Dedifferentiated amniotic fluid mesenchymal stem cell (primary cell): ENCODE measurements around the gene SGMS2.
"Not testable (repeated sequence)": the region's sequence is repeated elsewhere in the genome, so short reads cannot be mapped to it uniquely, and the experiment has no call there.

Source experiments
- DNase-seq: peaks from one replicate; pipeline ENCODE4 v3.0.0-alpha.2; 2016; ENCODE audit errors: extremely low spot score

SGMS2 gene

GRCh38 chr4:107866726-107867125, 42.0 kb downstream of the SGMS2 start:
- no peak for DNase-seq

GRCh38 chr4:107870236-107870635, 45.5 kb downstream of the SGMS2 start:
- no peak for DNase-seq

GRCh38 chr4:107870916-107871786, 46.4 kb downstream of the SGMS2 start:
- no peak for DNase-seq

GRCh38 chr4:107874024-107874423, 49.3 kb downstream of the SGMS2 start:
- DNase-seq: no peak

GRCh38 chr4:107876099-107876498, 51.4 kb downstream of the SGMS2 start:
- no peak for DNase-seq

- no peak for DNase-seq
Observed at GRCh38 chr4:107877361-107877760, 52.6 kb downstream of the SGMS2 start.

- no peak for DNase-seq
Observed at GRCh38 chr4:107885865-107886264, 61.1 kb downstream of the SGMS2 start.

GRCh38 chr4:107888237-107888636, 63.5 kb downstream of the SGMS2 start:
- DNase-seq: no peak

GRCh38 chr4:107890779-107891178, 66.0 kb downstream of the SGMS2 start:
- no peak for DNase-seq

- no peak for DNase-seq
Observed at GRCh38 chr4:107891299-107891698, 66.6 kb downstream of the SGMS2 start.

- DNase-seq: no peak
Observed at GRCh38 chr4:107893171-107894137, 68.7 kb downstream of the SGMS2 start.

- DNase-seq: no peak
Observed at GRCh38 chr4:107894138-107894603, 69.4 kb downstream of the SGMS2 start.

- peak; percentile 91 for DNase-seq
Observed at GRCh38 chr4:107896158-107896645, 71.5 kb downstream of the SGMS2 start.

- DNase-seq: no peak
Observed at GRCh38 chr4:107896646-107897045, 71.9 kb downstream of the SGMS2 start.

GRCh38 chr4:107897823-107898222, 73.1 kb downstream of the SGMS2 start:
- no peak for DNase-seq

GRCh38 chr4:107900067-107900466, 75.3 kb downstream of the SGMS2 start:
- DNase-seq: no peak

GRCh38 chr4:107900508-107900907, 75.8 kb downstream of the SGMS2 start:
- no peak for DNase-seq

GRCh38 chr4:107901213-107901934, 76.6 kb downstream of the SGMS2 start:
- no peak for DNase-seq

- DNase-seq: no peak
Observed at GRCh38 chr4:107902715-107903114, 78.0 kb downstream of the SGMS2 start.

GRCh38 chr4:107905082-107905481, 80.3 kb downstream of the SGMS2 start:
- DNase-seq: not testable (repeated sequence)

GRCh38 chr4:107906458-107907100, 81.8 kb downstream of the SGMS2 start:
- DNase-seq: no peak
